Esophagus (tissue), 2 donors: Measurements from ENCODE around the gene CDH8. TPM values are rescaled to one million over a fixed set of nuclear protein-coding genes. Genes with fewer than 3 reads are reported as not detected.
"Not testable (repeated sequence)": the region's sequence is repeated elsewhere in the genome, so short reads cannot be mapped to it uniquely, and the experiment has no call there.

ENCODE experiments used
- H3K27ac ChIP-seq, 2 donors: one replicate each; pipeline ENCODE4 v1.5.1; 2013; ENCODE audit warnings: low read depth in 2 of 2, mild to moderate bottlenecking in 2 of 2, inconsistent platforms in 1 of 2, low read length in 1 of 2, moderate library complexity in 1 of 2
- H3K27me3 ChIP-seq, 2 donors: one replicate each; pipeline ENCODE4 v1.6.1; 2013; ENCODE audit warnings: low read length in 2 of 2, control low read depth in 1 of 2, mild to moderate bottlenecking in 1 of 2; ENCODE audit not compliant: insufficient read depth in 2 of 2, control insufficient read depth in 1 of 2
- H3K36me3 ChIP-seq, 2 donors: one replicate each; pipeline ENCODE4 v1.6.1; 2013; ENCODE audit warnings: low read length in 1 of 2; ENCODE audit not compliant: control insufficient read depth in 2 of 2, insufficient read depth in 2 of 2
- H3K4me1 ChIP-seq, 2 donors: one replicate each; pipeline ENCODE4 v1.6.1; 2013; ENCODE audit warnings: low read length in 1 of 2; ENCODE audit not compliant: control insufficient read depth in 2 of 2, insufficient read depth in 2 of 2
- H3K4me3 ChIP-seq, 2 donors: one replicate each; pipeline ENCODE4 v1.5.1; 2013; ENCODE audit warnings: low read length in 2 of 2, mild to moderate bottlenecking in 2 of 2, low read depth in 1 of 2, moderate library complexity in 1 of 2
- H3K9me3 ChIP-seq, 2 donors: one replicate each; pipeline ENCODE4 v1.6.1; 2013; ENCODE audit warnings: mild to moderate bottlenecking in 2 of 2, low read depth in 1 of 2, low read length in 1 of 2, moderate library complexity in 1 of 2; ENCODE audit not compliant: control insufficient read depth in 2 of 2, insufficient read depth in 1 of 2
- WGBS, 2 donors: extraction: QIAGEN DNeasy Blood & Tissue Kit; methylation state at CpG; one replicate each; pipeline ENCODE4 v1.1.7; 2013; 5-methylcytosine and 5-hydroxymethylcytosine counted together
- polyA plus RNA-seq, 2 donors: library from polyadenylated mRNA; stranded (reverse); fragments of 200-250 nt; gene quantifications; one replicate each; pipeline ENCODE4 v1.2.3, GENCODE V29; 2013
- donor health status: healthy with polysubstance abuse.
- donor health status: Bipolar disorder and iron deficiency.

Gene CDH8
- polyA plus RNA-seq, 2 donors: 0.14 to 0.15 TPM

DNA sequence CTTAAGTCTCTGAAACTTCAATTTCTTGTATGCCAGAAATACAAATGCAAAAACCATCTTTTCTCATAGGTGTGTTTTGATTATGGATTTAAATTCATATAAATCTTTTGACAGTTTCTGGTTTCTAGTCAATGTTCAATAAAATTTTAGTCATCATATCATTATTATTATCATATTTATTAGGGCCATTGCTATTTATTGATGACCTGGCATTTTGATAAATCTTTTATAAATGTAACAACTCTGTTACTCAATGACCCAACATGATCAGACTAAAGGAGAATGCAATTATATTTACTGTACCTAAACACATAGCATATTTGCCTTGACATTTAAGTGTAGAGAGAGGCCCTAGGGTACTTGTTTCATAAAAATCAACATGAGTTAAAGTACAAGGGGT lies 320.8 kb downstream of the CDH8 start:
- Histone ChIP-seq H3K27ac (no peak overlapping the region), H3K9me3 (no peaks in the 10 kb centered on the region), H3K27me3 (no peaks in the 10 kb centered on the region), H3K4me3 (no peak overlapping the region), H3K36me3 (no peaks in the 10 kb centered on the region), H3K4me1 (no peaks in the 10 kb centered on the region)

DNA sequence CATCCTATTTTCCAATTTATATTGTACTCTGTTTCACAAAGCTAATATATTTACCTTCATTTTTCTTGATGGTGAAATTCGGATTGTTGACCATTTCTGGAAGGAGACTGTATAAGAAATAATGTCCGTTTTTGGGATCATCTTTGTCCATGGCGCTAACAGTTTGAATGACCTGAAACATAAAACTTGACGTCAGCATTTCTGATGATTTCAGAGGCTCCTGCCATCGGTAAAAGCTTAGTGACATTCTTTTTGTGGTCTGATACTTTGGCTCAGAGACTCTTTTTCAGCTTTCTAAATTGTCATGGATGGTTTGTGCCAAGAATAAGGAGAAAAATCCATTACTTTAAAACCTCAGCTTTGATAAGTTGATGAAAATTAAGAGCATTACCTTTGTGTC lies 322.5 kb downstream of the CDH8 start:
- no peaks in the 10 kb centered on the region for H3K4me1 ChIP-seq
- 78 to 83% methylated on average over 5 of the region's 5 CpGs for WGBS, 2 donors
- H3K9me3 ChIP-seq: no peaks in the 10 kb centered on the region
- H3K36me3 ChIP-seq: no peaks in the 10 kb centered on the region
- no peak overlapping the region for H3K4me3 ChIP-seq
- H3K27ac ChIP-seq: no peak overlapping the region
- H3K27me3 ChIP-seq: no peaks in the 10 kb centered on the region

DNA sequence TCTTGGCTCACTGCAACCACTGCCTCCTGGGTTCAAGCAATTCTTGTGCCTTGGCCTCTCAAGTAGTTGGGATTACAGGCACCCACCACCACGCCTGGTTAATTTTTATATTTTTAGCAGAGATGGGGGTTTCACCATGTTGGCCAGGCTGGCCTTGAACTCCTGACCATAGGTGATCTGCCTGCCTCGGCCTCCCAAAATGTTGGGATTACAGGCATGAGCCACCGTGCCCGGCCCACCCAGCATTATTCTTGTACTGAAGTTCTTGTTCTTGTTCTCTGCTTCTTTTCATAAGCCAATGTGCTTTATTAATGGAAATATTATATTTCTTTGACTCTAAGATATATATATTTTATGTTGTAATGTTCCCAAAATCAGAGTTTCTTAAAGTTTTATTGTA lies 336.6 kb downstream of the CDH8 start:
- 87 to 91% methylated on average over 4 of the region's 4 CpGs for WGBS, 2 donors
- not testable (repeated sequence) for H3K9me3 ChIP-seq, H3K36me3 ChIP-seq, H3K27me3 ChIP-seq, H3K27ac ChIP-seq, H3K4me1 ChIP-seq, H3K4me3 ChIP-seq

DNA sequence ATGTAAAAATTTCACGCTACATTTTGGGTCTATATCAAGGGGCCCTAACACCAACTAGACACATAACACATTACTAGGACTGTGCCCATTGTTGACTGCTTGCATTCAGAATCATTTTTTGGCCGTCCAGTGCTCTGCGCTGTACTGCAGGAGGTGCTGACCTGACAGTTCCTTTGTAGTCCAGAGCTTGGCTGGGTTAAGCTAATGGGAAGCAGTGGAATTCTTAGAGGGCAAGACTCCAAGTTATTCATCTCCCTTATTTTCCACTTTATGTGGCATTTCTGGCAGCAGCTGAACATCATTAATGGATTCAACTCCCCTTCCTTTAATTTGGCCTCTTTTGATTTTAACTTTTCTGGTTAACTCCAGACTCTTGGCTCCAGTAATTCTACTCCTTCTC lies 351.7 kb downstream of the CDH8 start:
- no peaks in the 10 kb centered on the region for H3K4me1 ChIP-seq
- H3K4me3 ChIP-seq: no peak overlapping the region

DNA sequence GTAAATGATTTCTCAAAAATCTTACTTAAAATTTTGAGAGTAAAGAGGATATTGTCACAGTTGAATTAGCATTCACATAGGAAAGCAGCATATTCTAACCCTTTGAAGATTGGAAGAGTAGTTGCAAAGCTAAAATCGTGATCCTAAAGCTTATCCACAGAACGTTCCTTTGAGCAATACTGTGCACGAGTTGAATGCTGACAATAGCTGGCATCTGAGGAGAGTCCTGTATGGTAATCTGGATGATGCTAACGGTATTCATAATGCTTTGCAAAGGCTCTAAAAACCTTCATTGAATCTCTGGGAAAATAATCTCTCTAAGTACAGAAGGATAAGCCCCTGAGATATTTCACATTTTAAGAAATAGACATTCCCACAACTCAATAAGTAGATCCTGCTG lies 354.6 kb downstream of the CDH8 start:
- Histone ChIP-seq H3K27me3 (no peaks in the 10 kb centered on the region), H3K9me3 (no peaks in the 10 kb centered on the region), H3K4me3 (no peak overlapping the region), H3K4me1 (no peaks in the 10 kb centered on the region), H3K27ac (no peak overlapping the region), H3K36me3 (no peaks in the 10 kb centered on the region)
- WGBS, 2 donors: 65 to 70% methylated on average over 4 of the region's 4 CpGs

More for the DNA sequence above, 351.7 kb downstream of the CDH8 start:
- WGBS, 2 donors: 53 to 71% methylated on average over 3 of the region's 3 CpGs
- Histone ChIP-seq H3K27ac (no peak overlapping the region), H3K27me3 (no peaks in the 10 kb centered on the region), H3K36me3 (no peaks in the 10 kb centered on the region), H3K9me3 (no peaks in the 10 kb centered on the region)

DNA sequence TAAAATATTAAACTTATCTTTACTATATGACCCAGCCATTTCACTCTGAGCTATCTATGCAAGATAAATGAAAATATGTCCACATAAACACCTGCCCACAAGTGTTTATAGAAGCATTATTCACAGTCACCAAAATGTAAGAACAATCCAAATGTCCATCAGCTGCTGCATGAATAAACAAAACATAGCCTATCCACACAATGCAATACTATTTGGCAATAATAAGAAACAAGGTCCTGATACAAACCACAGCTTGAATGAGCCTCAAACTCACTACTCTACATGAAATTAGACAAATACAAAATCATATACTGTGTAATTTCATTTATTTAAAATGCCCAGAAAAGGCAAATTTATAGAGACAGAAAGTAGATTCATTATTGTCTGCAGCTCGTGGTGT lies 355.1 kb downstream of the CDH8 start:
- WGBS, 2 donors: 28 to 38% methylated on average over 1 of the region's 1 CpG

DNA sequence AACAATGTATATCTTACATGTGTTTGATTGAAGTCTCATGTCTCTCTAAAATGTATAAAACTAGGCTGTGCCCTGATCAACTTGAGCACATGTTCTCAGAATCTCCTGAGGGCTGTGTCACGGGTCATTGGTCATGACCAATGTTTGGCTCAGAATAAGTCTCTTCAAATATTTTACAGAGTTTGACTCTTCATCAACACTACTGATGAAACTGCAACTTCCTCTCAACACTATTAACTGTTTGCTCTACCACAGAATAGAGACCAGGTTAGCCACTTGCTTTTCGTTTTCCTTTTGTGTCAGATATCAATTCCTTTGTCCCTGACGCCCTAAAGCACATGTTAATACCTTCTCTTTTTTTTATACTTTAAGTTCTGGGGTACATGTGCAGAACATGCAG lies 358.1 kb downstream of the CDH8 start:
- Histone ChIP-seq H3K27ac (no peak overlapping the region), H3K4me1 (no peaks in the 10 kb centered on the region), H3K4me3 (no peak overlapping the region), H3K27me3 (no peaks in the 10 kb centered on the region), H3K36me3 (no peaks in the 10 kb centered on the region), H3K9me3 (no peaks in the 10 kb centered on the region)
- WGBS, 2 donors: 74 to 78% methylated on average over 3 of the region's 3 CpGs

More for the DNA sequence above, 355.1 kb downstream of the CDH8 start:
- no peaks in the 10 kb centered on the region for H3K36me3 ChIP-seq
- H3K9me3 ChIP-seq: no peaks in the 10 kb centered on the region
- no peaks in the 10 kb centered on the region for H3K4me1 ChIP-seq
- no peaks in the 10 kb centered on the region for H3K27me3 ChIP-seq
- no peak overlapping the region for H3K27ac ChIP-seq
- H3K4me3 ChIP-seq: no peak overlapping the region

DNA sequence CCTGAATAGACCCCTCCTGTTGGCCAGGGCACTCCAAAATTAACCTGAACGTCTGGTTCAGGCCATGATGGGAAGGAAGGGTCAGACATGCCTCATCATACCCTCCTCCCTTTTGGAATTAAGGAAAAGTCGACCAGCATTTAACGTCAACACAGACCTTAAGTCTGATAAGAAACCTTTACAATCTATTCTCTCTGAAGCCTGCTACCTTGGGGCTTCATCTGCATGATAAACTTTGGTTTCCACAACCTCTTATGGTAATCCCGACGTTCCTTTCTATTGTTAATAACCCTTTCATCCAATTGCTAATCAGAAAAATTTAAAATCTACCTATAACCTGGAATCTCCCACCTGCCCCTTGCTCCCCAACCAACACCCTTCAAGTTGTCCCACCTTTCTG lies 358.5 kb downstream of the CDH8 start:
- 36 to 43% methylated on average over 5 of the region's 5 CpGs for WGBS, 2 donors

DNA sequence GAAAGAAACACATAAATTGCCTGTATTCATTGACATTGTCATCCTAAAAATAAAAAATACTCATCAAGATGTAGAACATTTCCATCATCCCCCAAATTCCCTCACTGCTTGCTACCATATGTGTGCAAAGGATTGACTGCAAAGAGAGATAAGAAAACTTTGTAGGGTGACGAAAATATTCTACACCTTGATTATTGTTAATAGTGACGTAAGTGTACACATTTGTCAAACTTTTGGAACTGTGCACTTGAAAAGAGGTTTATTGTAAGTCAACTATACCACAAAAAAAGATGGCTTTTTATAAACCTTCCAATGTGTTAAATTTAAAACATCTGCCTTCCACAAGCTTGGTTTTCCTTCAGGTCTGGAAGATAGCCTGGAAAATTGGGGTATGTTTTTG lies 359.5 kb downstream of the CDH8 start:
- Histone ChIP-seq H3K4me1 (no peaks in the 10 kb centered on the region), H3K27ac (no peak overlapping the region), H3K9me3 (no peaks in the 10 kb centered on the region), H3K27me3 (no peaks in the 10 kb centered on the region), H3K4me3 (no peak overlapping the region), H3K36me3 (no peaks in the 10 kb centered on the region)
- WGBS, 2 donors: 74 to 84% methylated on average over 2 of the region's 2 CpGs

More for the DNA sequence above, 358.5 kb downstream of the CDH8 start:
- Histone ChIP-seq H3K27me3 (no peaks in the 10 kb centered on the region), H3K9me3 (no peaks in the 10 kb centered on the region), H3K36me3 (no peaks in the 10 kb centered on the region), H3K4me1 (no peaks in the 10 kb centered on the region), H3K4me3 (no peak overlapping the region), H3K27ac (no peak overlapping the region)

DNA sequence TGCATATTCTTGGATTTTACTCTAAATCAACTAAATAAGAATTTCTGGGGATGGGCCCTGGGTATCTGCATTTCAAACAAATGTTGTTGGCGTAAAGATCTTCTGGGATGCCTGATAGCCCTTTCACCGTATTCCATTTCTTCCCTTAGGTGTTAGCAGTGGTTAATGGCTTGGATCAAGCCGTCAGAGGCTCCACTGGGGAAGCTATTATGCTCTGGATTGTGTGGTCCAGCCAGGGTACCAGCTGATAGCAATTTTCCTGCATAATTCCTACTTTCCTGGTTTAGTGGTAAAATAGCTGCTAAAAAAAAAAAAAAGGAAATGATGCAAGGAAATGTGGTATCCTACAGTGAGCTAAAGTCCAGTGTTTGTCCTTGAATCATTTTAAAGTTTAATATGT lies 365.1 kb downstream of the CDH8 start:
- no peaks in the 10 kb centered on the region for H3K9me3 ChIP-seq
- no peak overlapping the region for H3K4me3 ChIP-seq
- no peaks in the 10 kb centered on the region for H3K36me3 ChIP-seq
- H3K27ac ChIP-seq: no peak overlapping the region
- no peaks in the 10 kb centered on the region for H3K4me1 ChIP-seq
- H3K27me3 ChIP-seq: no peaks in the 10 kb centered on the region
- 66 to 76% methylated on average over 3 of the region's 3 CpGs for WGBS, 2 donors
